Fibroblast of the aortic adventitia (primary cell): ENCODE results near the gene RRP12. TPM values are rescaled to one million over a fixed set of nuclear protein-coding genes. Genes with fewer than 3 reads are reported as not detected.

Experiments used
- DNase-seq: peaks from one replicate; pipeline ENCODE4 v3.0.0-alpha.2; 2010; ENCODE audit warnings: low read depth
- H3K4me3 ChIP-seq: 2 replicates; pipeline ENCODE4 v1.5.1; 2011; ENCODE audit warnings: low read depth, mild to moderate bottlenecking, control low read depth, low read length, moderate library complexity
- CTCF ChIP-seq: IDR thresholded peaks from 2 replicates; pipeline ENCODE4 v1.5.1; 2011; ENCODE audit warnings: mild to moderate bottlenecking, low read length, control low read depth, inconsistent platforms; ENCODE audit not compliant: insufficient read depth
- total RNA-seq: library from RNA; depleted of rRNA; stranded (reverse); fragments of >200 nt; gene quantifications from 2 replicates; pipeline ENCODE4 v1.2.3, GENCODE V29; 2012; ENCODE audit warnings: low replicate concordance

RRP12 gene
- total RNA-seq, 1 donor, result 15.9 TPM

- no peak for DNase-seq
- no peak for TF ChIP-seq CTCF
- H3K4me3 ChIP-seq, result no peak overlapping the region
Measured at GRCh38 chr10:97338041-97338440, 63.1 kb downstream of the RRP12 start.

DNA sequence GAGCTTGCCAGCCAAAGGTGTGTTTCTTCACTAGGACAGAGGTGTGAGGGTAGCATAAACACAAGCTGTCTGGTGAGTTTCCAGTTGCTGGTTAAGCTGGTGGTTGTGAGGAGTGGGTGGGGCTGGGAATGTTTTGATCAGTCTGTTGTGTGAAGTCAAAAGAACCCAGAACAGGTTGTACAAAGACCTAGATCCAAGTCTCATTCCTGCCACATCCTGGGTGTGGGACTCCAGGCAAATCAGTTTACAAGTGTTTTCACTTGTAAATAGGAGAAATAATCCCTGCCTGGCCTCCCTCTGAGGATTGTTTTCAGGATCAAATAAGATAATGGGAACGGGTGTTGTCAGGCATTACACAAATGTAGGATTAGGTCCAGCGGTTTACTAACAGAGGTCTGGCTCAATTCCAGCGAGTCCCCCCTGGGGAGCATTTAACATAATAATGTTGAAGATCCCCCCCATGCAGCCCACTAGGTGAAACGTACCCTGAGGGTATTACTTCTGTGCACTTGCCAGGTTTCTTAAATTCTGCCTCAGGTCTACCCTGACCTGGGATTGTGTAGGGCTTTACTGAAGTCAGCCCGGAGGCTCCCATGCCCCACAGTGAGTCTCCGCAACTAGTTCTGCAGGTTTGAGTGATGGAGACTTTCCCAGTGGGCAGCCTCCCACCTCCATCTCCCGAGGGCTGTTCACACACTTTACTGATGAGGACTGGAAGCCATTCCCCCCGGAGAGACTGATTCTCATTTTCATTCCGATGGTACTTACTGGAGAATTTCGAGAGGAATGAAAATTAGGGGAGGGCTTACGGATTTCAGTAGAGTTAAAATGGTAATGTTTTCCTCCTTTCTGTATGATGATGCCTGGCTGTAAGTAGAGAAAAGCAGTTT is 64.0 kb downstream of the RRP12 start:
- no peak for DNase-seq
- no peak for TF ChIP-seq CTCF
- H3K4me3 ChIP-seq, result no peak overlapping the region

DNA sequence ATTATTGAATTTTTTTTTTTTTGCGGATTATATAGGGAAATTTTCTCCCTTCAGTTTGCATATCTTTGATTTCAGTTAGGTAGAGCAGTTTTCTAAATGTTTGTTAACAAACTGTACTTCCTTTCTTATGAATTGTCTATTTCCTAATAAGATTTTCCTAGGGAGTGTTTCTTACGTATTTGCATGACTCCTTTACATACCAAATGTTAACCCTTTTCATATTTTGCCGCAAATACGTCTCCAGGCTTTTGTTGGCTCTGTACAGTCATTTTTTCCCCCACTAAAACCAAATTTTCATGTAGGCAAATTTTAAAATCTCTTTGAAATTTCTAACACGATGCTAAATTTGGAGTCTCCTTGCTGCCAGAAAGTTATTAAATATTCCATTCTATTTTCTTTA is 64.7 kb downstream of the RRP12 start:
- no peak for TF ChIP-seq CTCF
- DNase-seq, result no peak
- no peak overlapping the region for H3K4me3 ChIP-seq

DNA sequence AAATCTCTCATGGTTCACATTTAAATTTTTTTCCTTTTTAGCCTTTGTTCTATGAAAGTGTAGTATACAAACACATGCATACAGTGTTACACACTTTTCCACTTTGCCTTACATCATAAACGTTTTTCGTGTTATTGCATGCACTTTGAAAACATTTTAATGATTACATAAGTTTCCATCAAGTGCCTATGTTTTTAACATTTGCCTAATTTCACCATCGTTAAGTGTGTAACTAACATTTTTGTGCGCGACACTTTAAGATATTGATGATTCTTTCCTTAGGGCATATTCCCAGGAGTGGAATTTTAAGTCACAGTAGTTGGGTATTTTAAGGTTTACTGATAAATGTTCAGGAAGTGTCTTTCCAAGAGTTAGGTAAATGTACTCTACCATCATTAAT is 65.1 kb downstream of the RRP12 start:
- no peak for TF ChIP-seq CTCF
- H3K4me3 ChIP-seq, result no peak overlapping the region
- DNase-seq, result no peak

DNA sequence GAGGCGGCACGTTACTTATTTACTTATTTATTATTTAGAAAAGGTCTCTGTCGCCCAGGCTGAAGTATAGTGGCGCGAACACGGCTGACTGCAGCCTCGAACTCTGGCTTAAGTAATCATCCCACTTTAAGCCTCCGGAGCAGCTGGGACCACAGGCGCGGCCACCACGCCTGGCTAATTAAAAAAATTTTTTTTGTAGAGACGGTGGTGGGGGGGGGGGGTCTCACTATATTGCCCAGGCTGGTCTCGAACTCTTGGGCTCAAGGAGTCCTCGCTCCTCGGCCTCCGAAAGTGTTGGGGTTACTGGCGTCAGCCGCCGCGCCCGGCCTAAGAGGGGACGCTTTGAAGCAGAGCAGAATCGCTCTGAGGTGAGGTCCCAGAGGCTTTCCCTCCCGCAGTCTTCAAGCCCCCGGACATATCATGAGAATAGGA is 65.9 kb downstream of the RRP12 start:
- no peak for DNase-seq
- TF ChIP-seq CTCF, result no peak

DNA sequence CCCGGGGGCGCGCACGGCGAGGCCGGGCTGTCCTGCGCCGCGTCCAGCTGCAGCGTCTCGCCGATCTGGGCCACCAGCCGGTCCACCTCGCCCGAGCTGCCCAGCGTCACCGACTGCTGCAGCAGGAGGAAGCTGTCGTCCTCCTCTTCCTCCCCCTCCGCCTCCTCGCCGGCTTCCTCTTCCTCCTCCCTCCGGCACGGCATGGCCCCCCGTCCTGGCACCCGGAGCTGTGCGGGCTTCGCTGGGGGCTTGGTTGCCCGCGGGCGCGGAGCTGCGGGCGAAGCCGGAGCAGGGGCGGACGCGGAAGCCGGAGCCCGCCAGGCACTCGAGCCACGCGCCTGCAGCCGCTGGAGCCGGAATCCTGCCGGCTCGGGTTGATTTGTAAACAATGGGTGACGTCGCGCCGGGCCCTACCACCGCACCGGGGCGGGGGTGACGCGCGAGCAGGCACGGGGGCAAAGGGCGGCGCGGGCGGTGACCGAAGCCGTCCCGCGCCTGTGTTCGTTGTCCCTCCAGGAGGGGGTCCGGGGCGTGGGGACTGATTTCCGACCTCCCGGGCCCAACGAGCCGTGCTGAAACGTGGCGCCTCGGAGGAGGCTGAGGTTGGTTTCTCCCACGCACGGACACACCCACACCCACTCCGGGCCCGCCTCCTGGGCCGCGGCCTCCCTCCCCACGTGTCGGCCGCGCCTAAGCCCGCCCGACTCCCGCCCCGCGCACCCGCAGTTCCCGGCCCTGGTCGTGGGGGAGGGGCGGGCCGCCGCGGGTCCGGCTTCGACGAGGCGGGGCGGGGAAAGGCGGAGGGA is 66.6 kb downstream of the RRP12 start, which contains the start of gene FRAT2:
FRAT2 (minus strand) TSS at position 360 of the 806 bp plus-strand sequence; CDS start at position 203, 157 bp downstream.
- H3K4me3 ChIP-seq, result peak within 1 kb of the TSS; percentile 78
- peak; percentile 91 for DNase-seq

More for the DNA sequence above, 65.9 kb downstream of the RRP12 start:
- H3K4me3 ChIP-seq, result peak overlapping the region; percentile 78

More for the DNA sequence above, 66.6 kb downstream of the RRP12 start, which contains the start of gene FRAT2:
- no peak for TF ChIP-seq CTCF
